Chondrocyte (in vitro differentiated cells): Measurements from ENCODE around the gene ADGRD1. TPM values are rescaled to one million over a fixed set of nuclear protein-coding genes. Genes with fewer than 3 reads are reported as not detected.

ENCODE experiments used
- DNase-seq: peaks from one replicate; pipeline ENCODE4 v3.0.0; 2021; ENCODE audit warnings: mixed read lengths, low spot score
- H3K27ac Mint-ChIP-seq: one replicate; pipeline ENCODE4 v1.8.0; 2021; ENCODE audit warnings: mild to moderate bottlenecking, moderate library complexity, mixed read lengths; ENCODE audit not compliant: unreplicated experiment
- H3K27me3 Mint-ChIP-seq: 2 replicates; pipeline ENCODE4 v1.8.0; 2021; ENCODE audit warnings: low read depth, mixed read lengths
- H3K36me3 Mint-ChIP-seq: 2 replicates; pipeline ENCODE4 v1.8.0; 2021; ENCODE audit warnings: low read depth, mixed read lengths
- H3K4me1 Mint-ChIP-seq: 2 replicates; pipeline ENCODE4 v1.8.0; 2021; ENCODE audit warnings: low read depth, mild to moderate bottlenecking, mixed read lengths
- H3K4me3 Mint-ChIP-seq: one replicate; pipeline ENCODE4 v1.8.0; 2021; ENCODE audit warnings: mild to moderate bottlenecking, moderate library complexity, mixed read lengths; ENCODE audit not compliant: unreplicated experiment
- H3K9me3 Mint-ChIP-seq: 2 replicates; pipeline ENCODE4 v1.8.0; 2021; ENCODE audit warnings: low read depth, mixed read lengths
- total RNA-seq: library from RNA; stranded (reverse); gene quantifications from 3 replicates; pipeline ENCODE4 v1.2.1, GENCODE V29; 2021
- TF ChIP-seq, protein P1 (sequence below): fragments of 200-600 bp; sonication (generic); IDR thresholded peaks from 2 replicates; pipeline ENCODE4 v1.5.0; 2021; ENCODE audit warnings: antibody characterized with exemption, mild to moderate bottlenecking, moderate library complexity

The ADGRD1 gene
- total RNA-seq, 1 donor from 2014 or later: 4.7 TPM

DNA sequence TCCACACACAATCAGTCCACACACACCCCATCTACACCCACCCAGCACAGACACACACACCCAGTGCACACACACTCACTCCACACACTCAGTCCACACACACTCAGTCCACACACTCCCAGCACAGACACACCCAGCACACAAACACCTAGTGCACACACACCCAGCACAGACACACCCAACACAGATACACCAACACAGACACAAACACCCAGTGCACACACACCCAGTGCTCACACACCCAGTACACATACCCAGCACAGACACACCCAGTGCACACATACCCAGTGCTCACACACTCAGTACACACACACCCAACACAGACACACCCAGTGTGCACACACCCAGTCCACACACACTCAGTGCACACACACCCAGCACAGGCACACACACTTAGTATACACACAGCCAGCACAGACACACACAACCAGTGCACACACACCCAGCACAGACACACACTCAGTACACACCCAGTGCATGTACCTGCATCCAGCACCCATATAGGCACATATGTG, 63.8 kb downstream of the ADGRD1 start:
- Mint-ChIP-seq H3K4me1 (no peaks in the 10 kb centered on the region), H3K27me3 (peaks cover 11% of the 10 kb centered on the region), H3K36me3 (peaks cover 2% of the 10 kb centered on the region), H3K9me3 (no peaks in the 10 kb centered on the region), H3K27ac (no peak overlapping the region), H3K4me3 (no peak overlapping the region)
- TF ChIP-seq, protein P1, sequence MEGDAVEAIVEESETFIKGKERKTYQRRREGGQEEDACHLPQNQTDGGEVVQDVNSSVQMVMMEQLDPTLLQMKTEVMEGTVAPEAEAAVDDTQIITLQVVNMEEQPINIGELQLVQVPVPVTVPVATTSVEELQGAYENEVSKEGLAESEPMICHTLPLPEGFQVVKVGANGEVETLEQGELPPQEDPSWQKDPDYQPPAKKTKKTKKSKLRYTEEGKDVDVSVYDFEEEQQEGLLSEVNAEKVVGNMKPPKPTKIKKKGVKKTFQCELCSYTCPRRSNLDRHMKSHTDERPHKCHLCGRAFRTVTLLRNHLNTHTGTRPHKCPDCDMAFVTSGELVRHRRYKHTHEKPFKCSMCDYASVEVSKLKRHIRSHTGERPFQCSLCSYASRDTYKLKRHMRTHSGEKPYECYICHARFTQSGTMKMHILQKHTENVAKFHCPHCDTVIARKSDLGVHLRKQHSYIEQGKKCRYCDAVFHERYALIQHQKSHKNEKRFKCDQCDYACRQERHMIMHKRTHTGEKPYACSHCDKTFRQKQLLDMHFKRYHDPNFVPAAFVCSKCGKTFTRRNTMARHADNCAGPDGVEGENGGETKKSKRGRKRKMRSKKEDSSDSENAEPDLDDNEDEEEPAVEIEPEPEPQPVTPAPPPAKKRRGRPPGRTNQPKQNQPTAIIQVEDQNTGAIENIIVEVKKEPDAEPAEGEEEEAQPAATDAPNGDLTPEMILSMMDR: no peak
- DNase-seq: no peak

DNA sequence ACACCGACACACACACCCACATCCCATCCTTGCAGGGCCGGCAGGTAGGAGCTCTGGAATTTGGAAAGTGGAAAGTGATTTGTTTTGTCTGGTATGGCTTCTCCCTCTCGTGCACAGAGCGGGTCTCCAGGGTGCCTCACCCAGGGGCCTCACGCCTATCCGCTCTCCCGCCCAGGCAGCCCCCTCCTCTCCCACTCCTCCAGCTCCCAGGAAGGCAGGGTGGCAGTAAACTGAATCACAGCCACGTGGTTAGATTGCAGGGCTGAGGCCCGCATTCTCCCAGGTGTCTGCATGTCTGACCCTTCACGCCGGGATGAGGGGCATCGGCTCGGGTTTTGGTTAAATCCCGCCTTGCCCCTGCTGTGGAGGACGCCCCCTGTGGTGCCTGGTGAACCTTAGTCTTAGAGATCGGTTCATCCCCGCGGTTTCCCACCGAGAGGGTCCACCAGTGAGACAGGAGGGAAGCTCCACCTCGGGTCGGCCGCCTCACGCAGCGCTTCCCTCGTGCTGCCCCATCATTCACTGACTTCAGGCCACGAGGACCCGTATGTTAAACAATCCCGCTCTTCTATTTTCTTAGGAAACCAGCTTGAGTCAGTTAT, 64.4 kb downstream of the ADGRD1 start:
- no peaks in the 10 kb centered on the region for H3K9me3 Mint-ChIP-seq
- TF ChIP-seq, protein P1: no peak
- no peak for DNase-seq
- no peaks in the 10 kb centered on the region for H3K4me1 Mint-ChIP-seq
- H3K27me3 Mint-ChIP-seq: peaks cover 12% of the 10 kb centered on the region
- no peak overlapping the region for H3K27ac Mint-ChIP-seq
- H3K36me3 Mint-ChIP-seq: peaks cover 2% of the 10 kb centered on the region
- no peak overlapping the region for H3K4me3 Mint-ChIP-seq

DNA sequence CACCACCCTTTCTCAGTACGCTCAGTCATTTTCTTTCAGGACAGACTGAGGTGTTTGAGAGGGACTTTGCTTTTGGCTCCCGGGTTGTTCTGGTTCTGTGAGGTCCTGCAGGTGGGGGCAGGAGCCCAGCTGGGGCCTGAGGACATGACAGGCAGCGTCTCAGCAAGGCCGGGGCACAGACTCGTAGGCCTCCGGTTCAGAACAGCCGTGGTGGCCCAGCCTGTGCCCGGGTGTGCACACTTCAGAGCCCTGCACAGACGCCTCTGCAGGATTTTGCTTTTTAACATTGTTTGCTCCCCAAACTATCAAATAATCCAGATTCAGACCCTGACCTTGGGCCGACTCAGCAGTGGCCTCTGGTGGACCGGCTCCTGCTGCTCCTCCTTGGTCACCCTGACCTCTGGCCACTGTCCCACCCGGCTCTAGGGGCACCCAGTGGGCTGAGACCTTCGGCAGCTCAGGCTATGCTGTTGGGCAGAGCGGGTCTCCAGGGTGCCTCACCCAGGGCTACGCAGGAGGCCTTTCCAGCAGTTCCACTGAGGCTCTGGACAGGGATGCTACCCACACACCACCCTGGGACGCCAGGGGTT, 65.2 kb downstream of the ADGRD1 start:
- Mint-ChIP-seq H3K4me1 (no peaks in the 10 kb centered on the region), H3K27me3 (peaks cover 11% of the 10 kb centered on the region), H3K36me3 (peaks cover 2% of the 10 kb centered on the region), H3K9me3 (no peaks in the 10 kb centered on the region), H3K27ac (no peak overlapping the region), H3K4me3 (no peak overlapping the region)
- TF ChIP-seq, protein P1: no peak
- DNase-seq: no peak

DNA sequence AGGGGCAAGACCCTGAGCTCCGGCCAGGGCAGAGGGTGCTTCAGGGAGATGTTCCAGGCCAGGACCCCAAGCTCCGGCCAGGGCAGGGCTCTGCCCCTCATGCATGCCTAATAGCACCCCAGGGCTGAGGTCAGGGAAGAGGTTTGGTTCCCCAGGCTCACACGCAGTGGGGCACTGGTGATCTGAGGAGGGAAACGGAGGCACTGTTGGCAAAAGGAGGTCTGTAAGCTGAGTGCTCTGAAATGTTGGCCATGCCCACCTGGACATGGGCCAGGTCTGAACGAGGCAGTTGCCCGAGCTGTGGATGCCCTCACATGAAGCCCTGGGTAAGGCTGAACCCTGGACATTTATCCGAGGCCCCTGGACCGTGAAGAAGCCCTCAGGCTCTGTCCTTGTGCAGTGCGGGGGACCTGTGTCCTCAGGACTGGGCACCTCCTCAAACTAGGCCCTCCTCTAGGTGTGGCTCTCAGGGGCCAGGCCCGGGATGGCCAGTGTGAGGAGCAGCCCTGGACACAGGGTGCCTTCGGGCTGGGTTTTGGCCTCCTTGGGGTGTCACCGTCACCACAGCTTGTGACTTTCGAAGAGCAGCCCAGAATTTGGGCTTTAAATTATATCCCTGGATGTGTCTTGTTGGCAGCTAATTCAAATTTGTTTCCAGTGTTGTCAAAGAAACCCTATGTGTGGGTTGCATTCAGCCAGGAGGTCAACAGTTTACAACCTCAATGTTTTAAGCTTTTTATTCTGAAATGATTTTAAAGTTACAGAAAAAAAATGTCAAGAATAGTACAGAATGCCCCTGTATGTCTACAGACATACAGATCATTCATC, 66.8 kb downstream of the ADGRD1 start:
- Mint-ChIP-seq H3K4me3 (no peak overlapping the region), H3K9me3 (no peaks in the 10 kb centered on the region), H3K27ac (no peak overlapping the region), H3K4me1 (no peaks in the 10 kb centered on the region), H3K27me3 (peaks cover 9% of the 10 kb centered on the region), H3K36me3 (peaks cover 2% of the 10 kb centered on the region)
- TF ChIP-seq, protein P1: no peak
- no peak for DNase-seq

DNA sequence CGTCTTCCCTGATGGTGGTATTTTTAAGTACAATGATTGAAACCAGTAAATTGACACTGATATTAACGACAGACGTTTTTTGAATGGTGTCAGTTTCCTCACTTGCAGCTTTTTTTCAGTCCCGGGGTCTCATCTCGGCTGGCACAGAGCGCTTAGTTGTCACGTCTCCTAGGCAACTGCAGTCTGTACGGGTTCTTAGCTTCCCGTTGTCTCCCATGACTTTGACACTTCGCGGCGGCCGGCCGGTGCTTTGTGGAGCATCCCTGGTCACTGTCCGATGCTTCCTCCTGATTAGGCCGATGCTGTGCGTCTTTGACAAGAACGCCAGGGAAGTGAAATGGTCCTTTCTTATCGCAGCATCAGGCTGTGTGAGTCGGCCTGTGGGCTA, 67.4 kb downstream of the ADGRD1 start:
- Mint-ChIP-seq H3K4me3 (no peak overlapping the region), H3K27ac (no peak overlapping the region), H3K9me3 (no peaks in the 10 kb centered on the region), H3K4me1 (no peaks in the 10 kb centered on the region), H3K27me3 (peaks cover 8% of the 10 kb centered on the region), H3K36me3 (peaks cover 2% of the 10 kb centered on the region)
- peak; percentile 84 for DNase-seq
- TF ChIP-seq, protein P1: no peak
